Fibroblast of pulmonary artery (primary cell): ENCODE data around the gene ITGB7.
"Not testable (repeated sequence)": the region's sequence is repeated elsewhere in the genome, so short reads cannot be mapped to it uniquely, and the experiment has no call there.

Source experiments
- DNase-seq: peaks from one replicate; pipeline ENCODE4 v3.0.0-alpha.2; 2010; ENCODE audit warnings: low read depth
- H3K4me3 ChIP-seq: replicated peaks from 2 replicates; pipeline ENCODE4 v1.5.1; 2011; ENCODE audit warnings: low read depth, mild to moderate bottlenecking, control low read depth, low read length, moderate library complexity
- CTCF ChIP-seq: IDR thresholded peaks from 2 replicates; pipeline ENCODE4 v1.5.1; 2011; ENCODE audit warnings: mild to moderate bottlenecking, control low read depth, low read length, inconsistent platforms; ENCODE audit errors: missing control alignments

Gene ITGB7

GRCh38 chr12:53182903-53183302, 24.1 kb downstream of the ITGB7 start:
- DNase-seq: peak; percentile 57
- no peak for TF ChIP-seq CTCF
- H3K4me3 ChIP-seq: peak overlapping the region; percentile 10

GRCh38 chr12:53181935-53182334, 25.1 kb downstream of the ITGB7 start:
- H3K4me3 ChIP-seq: peak overlapping the region; percentile 78
- DNase-seq: no peak
- TF ChIP-seq CTCF: no peak

GRCh38 chr12:53180931-53181645, 26.0 kb downstream of the ITGB7 start:
- H3K4me3 ChIP-seq: peak overlapping the region; percentile 78
- DNase-seq: peak; percentile 70
- TF ChIP-seq CTCF: no peak

- TF ChIP-seq CTCF: no peak
- DNase-seq: peak; percentile 98
- H3K4me3 ChIP-seq: peak within 1 kb of the TSS; percentile 78
Observed at GRCh38 chr12:53180220-53180930, 26.7 kb downstream of the ITGB7 start, which contains the start of the genes CSAD and ZNF740. CSAD (minus strand) TSS chr12:53180925; CDS start chr12:53173470, 7,455 bp downstream. ZNF740 (plus strand) TSS chr12:53180722; CDS start chr12:53181984, 1,262 bp downstream.

- no peak for TF ChIP-seq CTCF
- no peak for DNase-seq
- H3K4me3 ChIP-seq: peak overlapping the region; percentile 78
Observed at GRCh38 chr12:53179687-53180219, 27.3 kb downstream of the ITGB7 start.

- not testable (repeated sequence) for H3K4me3 ChIP-seq, DNase-seq
Observed at GRCh38 chr12:53178803-53179202, 28.2 kb downstream of the ITGB7 start.

GRCh38 chr12:53177447-53177846, 29.6 kb downstream of the ITGB7 start:
- not testable (repeated sequence) for DNase-seq

More at GRCh38 chr12:53177447-53177846, 29.6 kb downstream of the ITGB7 start:
- not testable (repeated sequence) for H3K4me3 ChIP-seq
